Measurements from ENCODE around the gene PPIL6. TPM values are rescaled to one million over a fixed set of nuclear protein-coding genes. Genes with fewer than 3 reads are reported as not detected.
"Not testable (repeated sequence)": the region's sequence is repeated elsewhere in the genome, so short reads cannot be mapped to it uniquely, and the experiment has no call there.

The PPIL6 gene
- total RNA-seq, 1 donor from 2014 or later, result 4.2 TPM

GRCh38 chr6:109370792-109371191, 69.6 kb downstream of the PPIL6 start:
- DNase-seq (no peak), ATAC-seq (no peak)
- H3K36me3 ChIP-seq, result peaks cover 95% of the 10 kb centered on the region
- TF ChIP-seq, protein P1, sequence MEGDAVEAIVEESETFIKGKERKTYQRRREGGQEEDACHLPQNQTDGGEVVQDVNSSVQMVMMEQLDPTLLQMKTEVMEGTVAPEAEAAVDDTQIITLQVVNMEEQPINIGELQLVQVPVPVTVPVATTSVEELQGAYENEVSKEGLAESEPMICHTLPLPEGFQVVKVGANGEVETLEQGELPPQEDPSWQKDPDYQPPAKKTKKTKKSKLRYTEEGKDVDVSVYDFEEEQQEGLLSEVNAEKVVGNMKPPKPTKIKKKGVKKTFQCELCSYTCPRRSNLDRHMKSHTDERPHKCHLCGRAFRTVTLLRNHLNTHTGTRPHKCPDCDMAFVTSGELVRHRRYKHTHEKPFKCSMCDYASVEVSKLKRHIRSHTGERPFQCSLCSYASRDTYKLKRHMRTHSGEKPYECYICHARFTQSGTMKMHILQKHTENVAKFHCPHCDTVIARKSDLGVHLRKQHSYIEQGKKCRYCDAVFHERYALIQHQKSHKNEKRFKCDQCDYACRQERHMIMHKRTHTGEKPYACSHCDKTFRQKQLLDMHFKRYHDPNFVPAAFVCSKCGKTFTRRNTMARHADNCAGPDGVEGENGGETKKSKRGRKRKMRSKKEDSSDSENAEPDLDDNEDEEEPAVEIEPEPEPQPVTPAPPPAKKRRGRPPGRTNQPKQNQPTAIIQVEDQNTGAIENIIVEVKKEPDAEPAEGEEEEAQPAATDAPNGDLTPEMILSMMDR (IDR thresholded peaks at IDR 0.05), result no peak
- intact Hi-C loops (cut with DNase I), result no loop called here
- no peak overlapping the region for H3K4me3 ChIP-seq
- no peaks in the 10 kb centered on the region for H3K9me3 ChIP-seq
- no peak overlapping the region for H3K27ac ChIP-seq
- H3K27me3 ChIP-seq, result no peaks in the 10 kb centered on the region
- peaks cover 20% of the 10 kb centered on the region for H3K4me1 ChIP-seq

GRCh38 chr6:109370336-109370735, 70.1 kb downstream of the PPIL6 start:
- DNase-seq, result no peak
- no peak for ATAC-seq
- peaks cover 20% of the 10 kb centered on the region for H3K4me1 ChIP-seq
- no peaks in the 10 kb centered on the region for H3K9me3 ChIP-seq
- no peak overlapping the region for H3K27ac ChIP-seq
- H3K4me3 ChIP-seq, result no peak overlapping the region
- peaks cover 95% of the 10 kb centered on the region for H3K36me3 ChIP-seq
- no peaks in the 10 kb centered on the region for H3K27me3 ChIP-seq
- TF ChIP-seq, protein P1 (IDR thresholded peaks at IDR 0.05), result no peak
- intact Hi-C loops (cut with DNase I), result no loop called here

- H3K4me1 ChIP-seq, result peaks cover 19% of the 10 kb centered on the region
- DNase-seq, result no peak
- ATAC-seq, result no peak
- no peaks in the 10 kb centered on the region for H3K9me3 ChIP-seq
- peaks cover 94% of the 10 kb centered on the region for H3K36me3 ChIP-seq
- TF ChIP-seq, protein P1 (IDR thresholded peaks at IDR 0.05), result no peak
- no peak overlapping the region for H3K27ac ChIP-seq
- H3K27me3 ChIP-seq, result no peaks in the 10 kb centered on the region
- no peak overlapping the region for H3K4me3 ChIP-seq
- intact Hi-C loops (cut with DNase I), result no loop called here
Observed at GRCh38 chr6:109369728-109370127, 70.7 kb downstream of the PPIL6 start.

DNA sequence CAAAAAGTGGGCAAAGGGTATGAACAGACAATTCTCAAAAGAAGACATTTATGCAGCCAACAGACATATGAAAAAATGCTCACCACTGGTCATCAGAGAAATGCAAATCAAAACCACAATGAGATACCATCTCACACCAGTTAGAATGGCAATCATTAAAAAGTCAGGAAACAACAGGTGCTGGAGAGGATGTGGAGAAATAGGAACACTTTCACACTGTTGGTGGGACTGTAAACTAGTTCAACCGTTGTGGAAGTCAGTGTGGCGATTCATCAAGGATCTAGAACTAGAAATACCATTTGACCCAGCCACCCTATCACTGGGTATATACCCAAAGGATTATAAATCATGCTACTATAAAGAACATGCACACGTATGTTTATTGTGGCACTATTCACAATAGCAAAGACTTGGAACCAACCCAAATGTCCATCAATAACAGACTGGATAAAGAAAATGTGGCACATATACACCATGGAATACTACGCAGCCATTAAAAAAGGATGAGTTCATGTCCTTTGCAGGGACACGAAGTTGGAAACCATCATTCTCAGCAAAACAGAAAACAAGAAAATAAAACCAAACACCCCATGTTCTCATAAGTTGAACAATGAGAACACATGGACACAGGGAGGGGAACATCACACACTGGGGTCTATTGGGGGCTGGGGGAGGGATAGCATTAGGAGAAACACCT, 75.9 kb downstream of the PPIL6 start:
- H3K27me3 ChIP-seq; H3K4me3 ChIP-seq; H3K4me1 ChIP-seq; intact Hi-C loops (cut with DNase I); H3K27ac ChIP-seq; H3K9me3 ChIP-seq; ATAC-seq; DNase-seq: not testable (repeated sequence)
- H3K36me3 ChIP-seq, result peaks cover 74% of the 10 kb centered on the region

- H3K27ac ChIP-seq, result no peak overlapping the region
- DNase-seq, result no peak
- no peak for ATAC-seq
- no peaks in the 10 kb centered on the region for H3K9me3 ChIP-seq
- intact Hi-C loops (cut with DNase I), result no loop called here
- H3K27me3 ChIP-seq, result no peaks in the 10 kb centered on the region
- no peak overlapping the region for H3K4me3 ChIP-seq
- TF ChIP-seq, protein P1 (IDR thresholded peaks at IDR 0.05), result no peak
- no peaks in the 10 kb centered on the region for H3K4me1 ChIP-seq
- H3K36me3 ChIP-seq, result peaks cover 74% of the 10 kb centered on the region
Observed at GRCh38 chr6:109363753-109364152, 76.7 kb downstream of the PPIL6 start.

- Histone ChIP-seq H3K27ac (no peak overlapping the region), H3K4me1 (no peaks in the 10 kb centered on the region), H3K36me3 (peaks cover 64% of the 10 kb centered on the region), H3K9me3 (no peaks in the 10 kb centered on the region), H3K27me3 (no peaks in the 10 kb centered on the region), H3K4me3 (no peak overlapping the region)
- intact Hi-C loops (cut with DNase I), result no loop called here
- ATAC-seq (no peak), DNase-seq (no peak)
- TF ChIP-seq, protein P1 (IDR thresholded peaks at IDR 0.05), result no peak
Observed at GRCh38 chr6:109362102-109362884, 78.1 kb downstream of the PPIL6 start.
